ENCODE results near the gene NCEH1.

GRCh38 chr3:172696357-172696756 is 14.5 kb downstream of the NCEH1 start:
- TF ChIP-seq EP300 (IDR thresholded peaks at IDR 0.05) (no peak), POLR2A (IDR thresholded peaks at IDR 0.05) (no peak), CTCF (IDR thresholded peaks at IDR 0.05) (no peak)
